HEK293T (cell line): ENCODE results near the gene PDXDC1.

Experiments used
- CTCF ChIA-PET: fragments of 350-600 bp; formaldehyde crosslinking; extraction: SDS; loops from one replicate; lab custom pipeline; 2021; ENCODE audit warnings: antibody characterized with exemption, inconsistent platforms; lab: Yijun Ruan, JAX
- POLR2A ChIA-PET: fragments of 350-600 bp; formaldehyde crosslinking; extraction: SDS; loops from one replicate; lab custom pipeline; 2020; ENCODE audit warnings: antibody characterized with exemption, inconsistent platforms; lab: Yijun Ruan, JAX
- DNase-seq: peaks from one replicate; pipeline ENCODE4 v3.0.0; 2012; ENCODE audit warnings: mixed read lengths; ENCODE audit errors: extremely low spot score
- ARNT ChIP-seq: fragments of 450-650 bp; IDR thresholded peaks from 2 replicates; pipeline ENCODE4 v1.6.1; 2017; ENCODE audit warnings: mild to moderate bottlenecking
- BHLHE40 ChIP-seq: fragments of 450-650 bp; IDR thresholded peaks from 2 replicates; pipeline ENCODE4 v1.6.1; 2016; ENCODE audit warnings: mild to moderate bottlenecking, moderate library complexity, borderline replicate concordance
- CTBP1 ChIP-seq: fragments of 450-650 bp; IDR thresholded peaks from 2 replicates; pipeline ENCODE4 v1.6.1; 2016; ENCODE audit warnings: borderline replicate concordance
- ELF4 ChIP-seq: fragments of 450-650 bp; IDR thresholded peaks from 2 replicates; pipeline ENCODE4 v1.6.1; 2017; ENCODE audit warnings: antibody characterized with exemption
- FOXA1 ChIP-seq: fragments of 450-650 bp; IDR thresholded peaks from 2 replicates; pipeline ENCODE4 v1.6.1; 2016; ENCODE audit warnings: mild to moderate bottlenecking
- FOXK2 ChIP-seq: fragments of 450-650 bp; IDR thresholded peaks from 2 replicates; pipeline ENCODE4 v1.6.1; 2016; ENCODE audit warnings: mild to moderate bottlenecking
- FOXM1 ChIP-seq: fragments of 450-650 bp; IDR thresholded peaks from 2 replicates; pipeline ENCODE4 v1.6.1; 2017; ENCODE audit warnings: mild to moderate bottlenecking, borderline replicate concordance
- HDGF ChIP-seq: fragments of 450-650 bp; IDR thresholded peaks from 2 replicates; pipeline ENCODE4 v1.6.1; 2017; ENCODE audit warnings: antibody characterized with exemption, borderline replicate concordance
- L3MBTL2 ChIP-seq: fragments of 450-650 bp; conservative IDR thresholded peaks from 2 replicates; pipeline ENCODE4 v1.6.1; 2016; ENCODE audit warnings: mild to moderate bottlenecking
- LEF1 ChIP-seq: fragments of 450-650 bp; IDR thresholded peaks from 2 replicates; pipeline ENCODE4 v1.6.1; 2017; ENCODE audit warnings: mild to moderate bottlenecking, borderline replicate concordance
- NFRKB ChIP-seq: fragments of 450-650 bp; IDR thresholded peaks from 2 replicates; pipeline ENCODE4 v1.6.1; 2016; ENCODE audit warnings: mild to moderate bottlenecking, moderate library complexity
- SP1 ChIP-seq: fragments of 450-650 bp; IDR thresholded peaks from 2 replicates; pipeline ENCODE4 v1.6.1; 2017
- SUZ12 ChIP-seq: fragments of 450-650 bp; IDR thresholded peaks from 2 replicates; pipeline ENCODE4 v1.6.1; 2016; ENCODE audit warnings: mild to moderate bottlenecking
- TARDBP ChIP-seq: fragments of 450-650 bp; IDR thresholded peaks from 2 replicates; pipeline ENCODE4 v1.6.1; 2016
- ZNF384 ChIP-seq: fragments of 450-650 bp; IDR thresholded peaks from 2 replicates; pipeline ENCODE4 v1.6.1; 2016
- TF ChIP-seq, protein P1 (sequence below): fragments of 450-650 bp; IDR thresholded peaks from 2 replicates; pipeline ENCODE4 v1.6.1; 2016

PDXDC1 gene

DNA sequence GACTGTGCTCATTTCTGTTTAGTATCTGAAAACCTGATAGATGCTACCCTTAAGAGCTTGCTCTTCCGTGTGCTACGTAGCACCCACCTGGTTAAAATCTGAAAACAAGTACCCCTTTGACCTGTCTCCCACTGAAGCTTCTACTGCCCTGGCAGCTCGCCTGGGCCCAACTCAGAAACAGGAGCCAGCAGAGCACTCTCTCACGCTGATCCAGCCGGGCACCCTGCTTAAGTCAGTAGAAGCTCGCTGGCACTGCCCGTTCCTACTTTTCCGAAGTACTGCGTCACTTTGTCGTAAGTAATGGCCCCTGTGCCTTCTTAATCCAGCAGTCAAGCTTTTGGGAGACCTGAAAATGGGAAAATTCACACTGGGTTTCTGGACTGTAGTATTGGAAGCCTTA lies 62.2 kb downstream of the PDXDC1 start:
- no peak for DNase-seq
- ChIA-PET CTCF (no interaction called here), POLR2A (no interaction called here)
- TF ChIP-seq NFRKB (no peak), L3MBTL2 (no peak), LEF1 (no peak)

- POLR2A ChIA-PET, result no interaction called here
- no peak for DNase-seq
- TF ChIP-seq BHLHE40, result no peak
- no peak for TF ChIP-seq TARDBP
- TF ChIP-seq FOXK2, result no peak
- TF ChIP-seq LEF1, result no peak
- no peak for TF ChIP-seq ZNF384
- no peak for TF ChIP-seq L3MBTL2
- no peak for TF ChIP-seq HDGF
- TF ChIP-seq ARNT, result no peak
- TF ChIP-seq CTBP1, result no peak
- no peak for TF ChIP-seq SUZ12
- TF ChIP-seq NFRKB, result no peak
- CTCF ChIA-PET, result no interaction called here
Measured at GRCh38 chr16:15037745-15038144, 62.9 kb downstream of the PDXDC1 start.

DNA sequence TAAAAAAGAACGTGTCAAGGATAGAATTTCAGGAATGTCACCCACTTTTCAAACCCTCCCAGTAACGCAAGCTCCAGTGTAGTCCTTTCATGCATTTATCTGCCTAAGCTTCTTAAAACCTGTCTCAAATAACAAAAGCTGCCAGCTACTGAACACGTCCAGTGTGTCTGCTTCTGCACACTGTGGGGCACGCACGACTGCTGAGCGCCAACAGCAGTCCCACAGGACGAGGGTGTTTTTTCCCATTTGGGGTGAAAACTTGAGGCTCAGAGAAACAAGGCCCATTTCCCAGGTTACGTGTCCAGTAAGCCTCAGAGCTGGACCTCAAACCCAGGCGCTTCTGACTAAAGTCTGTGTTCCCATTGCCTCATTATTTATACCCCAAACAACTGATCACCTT lies 63.9 kb downstream of the PDXDC1 start:
- no peak for DNase-seq
- CTCF ChIA-PET, result no interaction called here
- POLR2A ChIA-PET, result no interaction called here
- TF ChIP-seq TARDBP (no peak), BHLHE40 (no peak), SP1 (no peak), FOXK2 (no peak), ZNF384 (no peak), ELF4 (no peak), NFRKB (no peak), FOXM1 (no peak), CTBP1 (no peak), L3MBTL2 (no peak), HDGF (no peak), FOXA1 (no peak), SUZ12 (no peak), LEF1 (no peak), ARNT (no peak)
- TF ChIP-seq, protein P1, sequence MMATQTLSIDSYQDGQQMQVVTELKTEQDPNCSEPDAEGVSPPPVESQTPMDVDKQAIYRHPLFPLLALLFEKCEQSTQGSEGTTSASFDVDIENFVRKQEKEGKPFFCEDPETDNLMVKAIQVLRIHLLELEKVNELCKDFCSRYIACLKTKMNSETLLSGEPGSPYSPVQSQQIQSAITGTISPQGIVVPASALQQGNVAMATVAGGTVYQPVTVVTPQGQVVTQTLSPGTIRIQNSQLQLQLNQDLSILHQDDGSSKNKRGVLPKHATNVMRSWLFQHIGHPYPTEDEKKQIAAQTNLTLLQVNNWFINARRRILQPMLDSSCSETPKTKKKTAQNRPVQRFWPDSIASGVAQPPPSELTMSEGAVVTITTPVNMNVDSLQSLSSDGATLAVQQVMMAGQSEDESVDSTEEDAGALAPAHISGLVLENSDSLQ, result no peak

- CTCF ChIA-PET, result no interaction called here
Measured at GRCh38 chr16:15041271-15042004, 66.6 kb downstream of the PDXDC1 start.

DNA sequence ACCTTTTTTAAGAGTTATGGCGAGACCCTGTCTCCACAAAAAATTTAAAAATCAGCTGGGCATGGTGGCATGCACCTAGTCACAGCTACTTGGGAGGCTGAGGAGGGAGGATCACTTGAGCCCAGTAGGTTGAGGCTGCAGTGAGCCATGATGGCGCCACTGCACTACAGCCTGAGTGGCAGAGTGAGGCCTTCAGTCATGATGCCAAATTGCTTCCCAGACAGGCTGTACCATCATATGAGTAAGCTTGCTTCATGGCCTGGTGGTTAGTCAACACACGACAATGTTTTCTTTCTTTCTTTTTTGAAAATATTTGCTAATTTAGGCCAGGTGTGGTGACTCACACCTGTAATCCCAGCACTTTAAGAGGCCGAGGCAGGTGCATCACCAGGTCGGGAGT lies 68.5 kb downstream of the PDXDC1 start:
- POLR2A ChIA-PET, result no interaction called here

More at GRCh38 chr16:15041271-15042004, 66.6 kb downstream of the PDXDC1 start:
- TF ChIP-seq HDGF, result no peak
- TF ChIP-seq ZNF384, result no peak
- no peak for TF ChIP-seq TARDBP
- no peak for TF ChIP-seq FOXM1
- TF ChIP-seq SP1, result no peak
- no peak for TF ChIP-seq SUZ12
- no peak for TF ChIP-seq ARNT
- TF ChIP-seq FOXK2, result no peak
- TF ChIP-seq BHLHE40, result no peak
- TF ChIP-seq LEF1, result no peak
- no peak for TF ChIP-seq CTBP1
- TF ChIP-seq, protein P1, result no peak
- TF ChIP-seq ELF4, result no peak
- TF ChIP-seq L3MBTL2, result no peak
- TF ChIP-seq FOXA1, result no peak
- DNase-seq, result no peak
- POLR2A ChIA-PET, result no interaction called here

More for the DNA sequence above, 68.5 kb downstream of the PDXDC1 start:
- no peak for TF ChIP-seq FOXM1
- no peak for TF ChIP-seq FOXK2
- TF ChIP-seq, protein P1, result no peak
- TF ChIP-seq HDGF, result no peak
- no peak for TF ChIP-seq FOXA1
- TF ChIP-seq ZNF384, result no peak
- no peak for TF ChIP-seq BHLHE40
- TF ChIP-seq ELF4, result no peak
- TF ChIP-seq LEF1, result no peak
- TF ChIP-seq CTBP1, result no peak
- TF ChIP-seq L3MBTL2, result no peak
- TF ChIP-seq SP1, result no peak
- TF ChIP-seq NFRKB, result no peak
- no peak for TF ChIP-seq TARDBP
- no peak for TF ChIP-seq SUZ12
- TF ChIP-seq ARNT, result no peak
- CTCF ChIA-PET, result no interaction called here
- no peak for DNase-seq
